PFSK-1 (cell line): Measurements from ENCODE around the gene VSIG10L2.

Experiments used
- FOXP2 ChIP-seq: optimal IDR thresholded peaks from 2 replicates; pipeline ENCODE3; 2011; ENCODE audit warnings: borderline replicate concordance, control low read depth, inconsistent platforms; ENCODE audit not compliant: insufficient read depth; ENCODE audit errors: extremely low read length, extremely low read depth
- POLR2AphosphoS5 ChIP-seq: IDR thresholded peaks from 2 replicates; pipeline ENCODE4 v1.6.1; 2012; ENCODE audit warnings: low read depth, mild to moderate bottlenecking, control low read depth, low read length, moderate library complexity
- SIN3A ChIP-seq: IDR thresholded peaks from 2 replicates; pipeline ENCODE4 v1.6.1; 2012; ENCODE audit warnings: mild to moderate bottlenecking, low read length, moderate library complexity, borderline replicate concordance; ENCODE audit not compliant: insufficient read depth
- TAF1 ChIP-seq: IDR thresholded peaks from 2 replicates; pipeline ENCODE4 v1.6.1; 2012; ENCODE audit warnings: low read length, control low read depth, borderline replicate concordance; ENCODE audit not compliant: insufficient read depth
- TF ChIP-seq, protein P1 (sequence below), 2 experiments: IDR thresholded peaks; 2 replicates each; pipeline versions ENCODE4 v1.6.1 to v1.8.0; 2011 to 2012; ENCODE audit warnings: low read depth in 2 of 2, low read length in 2 of 2, control low read depth in 1 of 2, inconsistent platforms in 1 of 2, mild to moderate bottlenecking in 1 of 2, moderate library complexity in 1 of 2; ENCODE audit not compliant: insufficient read depth in 1 of 2

Gene VSIG10L2

DNA sequence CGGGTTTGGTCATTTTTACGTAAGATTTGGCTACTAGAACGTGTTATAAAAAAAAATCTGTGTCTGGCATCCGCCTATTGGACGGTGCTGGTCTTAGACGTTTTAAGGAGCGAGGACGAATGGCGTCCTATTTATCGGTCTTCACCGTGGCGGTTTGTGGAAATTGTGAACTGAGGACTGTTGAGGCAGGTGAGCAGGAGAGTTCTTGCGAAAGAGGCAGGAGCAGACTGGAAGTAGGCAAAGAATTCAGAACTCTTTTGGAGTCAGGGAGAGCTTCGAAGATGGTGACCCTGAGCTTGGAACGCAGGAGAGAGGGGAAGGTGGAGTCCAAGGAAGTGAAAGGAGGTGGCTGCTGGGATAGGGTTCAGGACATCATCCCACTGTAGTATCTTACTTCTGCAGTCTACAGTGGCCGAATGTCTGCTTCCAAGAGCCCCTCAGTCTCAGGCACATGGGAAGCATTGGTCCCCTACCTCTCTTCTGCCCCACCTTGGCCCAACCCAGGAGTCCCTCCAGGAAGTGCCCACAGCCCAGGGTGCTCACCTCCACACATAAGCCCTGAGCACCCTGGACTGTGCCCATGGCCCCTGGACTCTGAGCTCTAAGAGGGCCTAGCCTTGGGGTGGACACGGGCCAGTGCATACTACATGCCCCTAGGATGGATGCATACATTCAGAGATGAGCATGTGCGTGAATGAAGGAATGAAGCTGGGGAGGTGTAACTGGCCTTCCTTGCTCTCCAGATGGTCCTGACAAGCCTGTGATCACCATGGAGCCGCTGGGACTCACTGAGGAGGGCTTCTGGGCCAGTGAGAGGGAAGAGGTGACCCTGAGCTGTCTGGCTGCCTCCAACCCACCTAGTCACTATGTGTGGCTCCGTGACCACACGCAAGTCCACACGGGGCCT is 3.7 kb downstream of the VSIG10L2 start:
- TF ChIP-seq SIN3A (no peak), POLR2AphosphoS5 (no peak), FOXP2 (no peak), TAF1 (no peak)
- TF ChIP-seq, protein P1, sequence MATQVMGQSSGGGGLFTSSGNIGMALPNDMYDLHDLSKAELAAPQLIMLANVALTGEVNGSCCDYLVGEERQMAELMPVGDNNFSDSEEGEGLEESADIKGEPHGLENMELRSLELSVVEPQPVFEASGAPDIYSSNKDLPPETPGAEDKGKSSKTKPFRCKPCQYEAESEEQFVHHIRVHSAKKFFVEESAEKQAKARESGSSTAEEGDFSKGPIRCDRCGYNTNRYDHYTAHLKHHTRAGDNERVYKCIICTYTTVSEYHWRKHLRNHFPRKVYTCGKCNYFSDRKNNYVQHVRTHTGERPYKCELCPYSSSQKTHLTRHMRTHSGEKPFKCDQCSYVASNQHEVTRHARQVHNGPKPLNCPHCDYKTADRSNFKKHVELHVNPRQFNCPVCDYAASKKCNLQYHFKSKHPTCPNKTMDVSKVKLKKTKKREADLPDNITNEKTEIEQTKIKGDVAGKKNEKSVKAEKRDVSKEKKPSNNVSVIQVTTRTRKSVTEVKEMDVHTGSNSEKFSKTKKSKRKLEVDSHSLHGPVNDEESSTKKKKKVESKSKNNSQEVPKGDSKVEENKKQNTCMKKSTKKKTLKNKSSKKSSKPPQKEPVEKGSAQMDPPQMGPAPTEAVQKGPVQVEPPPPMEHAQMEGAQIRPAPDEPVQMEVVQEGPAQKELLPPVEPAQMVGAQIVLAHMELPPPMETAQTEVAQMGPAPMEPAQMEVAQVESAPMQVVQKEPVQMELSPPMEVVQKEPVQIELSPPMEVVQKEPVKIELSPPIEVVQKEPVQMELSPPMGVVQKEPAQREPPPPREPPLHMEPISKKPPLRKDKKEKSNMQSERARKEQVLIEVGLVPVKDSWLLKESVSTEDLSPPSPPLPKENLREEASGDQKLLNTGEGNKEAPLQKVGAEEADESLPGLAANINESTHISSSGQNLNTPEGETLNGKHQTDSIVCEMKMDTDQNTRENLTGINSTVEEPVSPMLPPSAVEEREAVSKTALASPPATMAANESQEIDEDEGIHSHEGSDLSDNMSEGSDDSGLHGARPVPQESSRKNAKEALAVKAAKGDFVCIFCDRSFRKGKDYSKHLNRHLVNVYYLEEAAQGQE (IDR thresholded peaks at IDR 0.05; ENCODE audit: insufficient read depth in 1 of 2, low read depth in 2 of 2, low read length in 2 of 2): no peak

DNA sequence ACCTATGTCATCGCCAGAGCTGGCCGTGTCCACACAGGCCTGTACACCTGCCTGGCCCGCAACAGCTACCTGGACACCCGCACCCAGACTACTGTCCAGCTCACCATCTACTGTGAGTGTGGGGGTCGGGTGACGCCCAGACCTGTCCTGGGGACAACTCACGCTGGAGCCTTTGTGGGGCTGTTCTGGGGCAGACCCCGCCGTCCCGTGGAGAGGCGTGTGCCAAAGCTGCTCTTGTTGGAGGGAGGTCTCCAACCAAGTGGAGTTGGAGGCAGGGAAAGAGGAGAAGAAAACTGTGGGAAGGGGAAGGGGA is 4.3 kb downstream of the VSIG10L2 start:
- TF ChIP-seq SIN3A (no peak), POLR2AphosphoS5 (no peak), TAF1 (no peak), FOXP2 (no peak)
- TF ChIP-seq, protein P1 (IDR thresholded peaks at IDR 0.05; ENCODE audit: insufficient read depth in 1 of 2, low read depth in 2 of 2, low read length in 2 of 2): no peak

DNA sequence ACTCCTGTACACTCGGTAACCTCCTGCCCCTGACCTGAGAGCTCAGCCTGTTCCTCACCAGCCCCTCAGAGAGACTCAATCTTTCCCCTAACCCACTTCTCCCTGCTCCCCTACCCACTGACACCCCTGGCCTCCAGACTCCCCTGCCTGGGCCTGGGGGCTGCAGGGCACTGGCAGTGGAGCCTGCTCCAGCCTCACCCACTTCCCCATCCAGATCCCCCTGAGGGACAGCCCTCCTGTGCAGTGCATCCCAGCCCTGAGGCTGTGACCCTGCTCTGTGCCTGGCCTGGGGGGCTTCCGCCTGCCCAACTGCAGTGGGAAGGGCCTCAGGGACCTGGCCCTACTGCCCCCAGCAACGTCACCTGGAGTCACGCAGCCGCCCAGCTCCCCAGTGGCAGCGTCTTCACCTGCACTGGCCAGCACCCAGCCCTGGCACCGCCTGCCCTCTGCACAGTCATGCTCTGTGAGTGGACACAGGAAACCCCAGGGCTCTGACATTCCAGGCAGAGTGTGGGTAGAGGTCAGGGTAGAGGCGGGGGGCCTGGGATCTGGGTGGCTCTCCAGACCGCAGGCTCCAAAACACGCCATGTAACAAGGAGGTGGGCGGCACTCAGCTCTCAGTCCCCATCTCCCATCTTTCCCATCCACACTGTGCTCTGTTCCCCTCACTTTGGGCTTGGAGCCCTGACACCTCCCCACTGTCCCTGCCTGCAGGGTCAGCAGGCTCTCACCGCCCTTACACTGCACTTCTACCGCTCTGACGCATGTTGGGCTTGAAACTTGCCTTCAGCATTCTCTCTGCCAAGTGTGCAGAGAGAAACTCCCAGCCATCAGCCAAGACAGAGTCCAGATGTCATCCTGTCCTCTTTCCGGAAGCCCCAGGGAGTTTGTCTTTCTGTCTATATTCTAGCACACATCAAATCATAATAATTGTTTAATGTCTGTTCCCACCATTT is 5.1 kb downstream of the VSIG10L2 start:
- TF ChIP-seq TAF1 (no peak), SIN3A (no peak), FOXP2 (no peak), POLR2AphosphoS5 (no peak)
- TF ChIP-seq, protein P1 (IDR thresholded peaks at IDR 0.05; ENCODE audit: insufficient read depth in 1 of 2, low read depth in 2 of 2, low read length in 2 of 2): no peak

DNA sequence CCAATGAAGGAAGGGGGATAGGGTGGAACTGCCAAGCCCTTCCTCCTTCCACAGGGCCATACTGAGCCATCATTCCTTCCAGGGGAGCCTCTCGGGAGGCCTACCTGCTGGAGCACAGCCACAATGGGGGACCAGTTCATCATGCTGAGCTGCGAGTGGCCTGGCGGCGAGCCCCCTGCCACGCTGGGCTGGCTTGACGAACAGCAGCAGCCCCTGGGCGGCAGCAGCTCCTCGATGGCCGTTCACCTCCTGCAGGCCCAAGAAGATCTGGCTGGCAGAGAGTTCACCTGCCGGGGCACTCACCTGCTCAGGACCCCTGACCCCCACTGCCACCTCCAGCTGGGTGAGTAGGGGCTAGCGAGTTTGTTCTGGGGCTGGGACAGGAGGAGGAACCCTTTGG is 5.9 kb downstream of the VSIG10L2 start:
- TF ChIP-seq POLR2AphosphoS5: no peak
- no peak for TF ChIP-seq TAF1
- no peak for TF ChIP-seq FOXP2
- TF ChIP-seq, protein P1 (IDR thresholded peaks at IDR 0.05; ENCODE audit: insufficient read depth in 1 of 2, low read depth in 2 of 2, low read length in 2 of 2): no peak
- no peak for TF ChIP-seq SIN3A
